HFFc6 (cell line): ENCODE results near the gene SHLD1. TPM values are rescaled to one million over a fixed set of nuclear protein-coding genes. Genes with fewer than 3 reads are reported as not detected.

Experiments
- DNase-seq: peaks from one replicate; pipeline ENCODE4 v3.0.0-alpha.2; 2018
- H3K27ac Mint-ChIP-seq: 2 replicates; pipeline ENCODE4 v1.8.0; 2020; ENCODE audit warnings: mild to moderate bottlenecking, mixed read lengths
- H3K27me3 Mint-ChIP-seq: 2 replicates; pipeline ENCODE4 v1.8.0; 2021; ENCODE audit warnings: mild to moderate bottlenecking, moderate library complexity, mixed read lengths; ENCODE audit not compliant: insufficient read depth
- H3K36me3 Mint-ChIP-seq: 2 replicates; pipeline ENCODE4 v1.8.0; 2021; ENCODE audit warnings: low read depth, mixed read lengths
- H3K4me1 Mint-ChIP-seq: 2 replicates; pipeline ENCODE4 v1.8.0; 2020; ENCODE audit warnings: low read depth, mixed read lengths
- H3K4me3 Mint-ChIP-seq: 2 replicates; pipeline ENCODE4 v1.8.0; 2020; ENCODE audit warnings: mild to moderate bottlenecking, moderate library complexity, mixed read lengths
- H3K9me3 Mint-ChIP-seq: 2 replicates; pipeline ENCODE4 v1.8.0; 2020; ENCODE audit warnings: mild to moderate bottlenecking, mixed read lengths
- CTCF ChIP-seq: fragments of 200-600 bp; sonication (generic); IDR thresholded peaks from 2 replicates; pipeline ENCODE4 v1.5.0; 2021; ENCODE audit warnings: antibody characterized with exemption, mild to moderate bottlenecking
- total RNA-seq, 6 experiments: library from RNA; stranded (reverse); fragmentation: NEBNext Ultra II Directional; extraction: Animal tissue kit (Norgen Biotek cat#: 25700); gene quantifications; 2 replicates in 1 of 6; 3 replicates in 5 of 6; pipeline ENCODE4 v1.2.3, GENCODE V29; 2021

Gene SHLD1
- total RNA-seq, 6 experiments from 2014 or later = 3.5 to 4.4 (median 3.8) TPM

- H3K9me3 Mint-ChIP-seq = no peaks in the 10 kb centered on the region
- TF ChIP-seq CTCF = no peak
- H3K27ac Mint-ChIP-seq = no peak overlapping the region
- H3K36me3 Mint-ChIP-seq = no peaks in the 10 kb centered on the region
- no peak for DNase-seq
- H3K27me3 Mint-ChIP-seq = peaks cover 4% of the 10 kb centered on the region
- H3K4me3 Mint-ChIP-seq = no peak overlapping the region
- H3K4me1 Mint-ChIP-seq = peaks cover 14% of the 10 kb centered on the region
These were observed 81.5 kb downstream of the SHLD1 start for GRCh38 chr20:5831539-5832237.

- H3K4me3 Mint-ChIP-seq = no peak overlapping the region
- H3K27me3 Mint-ChIP-seq = peaks cover 7% of the 10 kb centered on the region
- DNase-seq = no peak
- H3K4me1 Mint-ChIP-seq = peaks cover 14% of the 10 kb centered on the region
- no peak for TF ChIP-seq CTCF
- no peaks in the 10 kb centered on the region for H3K36me3 Mint-ChIP-seq
- no peaks in the 10 kb centered on the region for H3K9me3 Mint-ChIP-seq
- no peak overlapping the region for H3K27ac Mint-ChIP-seq
These were observed 83.2 kb downstream of the SHLD1 start for GRCh38 chr20:5833309-5833941.

- Mint-ChIP-seq H3K4me1 (peaks cover 14% of the 10 kb centered on the region), H3K27ac (no peak overlapping the region), H3K9me3 (no peaks in the 10 kb centered on the region), H3K27me3 (peaks cover 7% of the 10 kb centered on the region), H3K36me3 (no peaks in the 10 kb centered on the region), H3K4me3 (no peak overlapping the region)
- no peak for TF ChIP-seq CTCF
- no peak for DNase-seq
These were observed 84.3 kb downstream of the SHLD1 start for GRCh38 chr20:5834436-5835005.

GRCh38 chr20:5835321-5835821, 85.2 kb downstream of the SHLD1 start:
- H3K36me3 Mint-ChIP-seq = no peaks in the 10 kb centered on the region
- no peak for TF ChIP-seq CTCF
- no peak overlapping the region for H3K4me3 Mint-ChIP-seq
- peak overlapping the region; percentile 73 for H3K27ac Mint-ChIP-seq
- DNase-seq = peak; percentile 41
- peaks cover 7% of the 10 kb centered on the region for H3K27me3 Mint-ChIP-seq
- no peaks in the 10 kb centered on the region for H3K9me3 Mint-ChIP-seq
- H3K4me1 Mint-ChIP-seq = peaks cover 14% of the 10 kb centered on the region

GRCh38 chr20:5835871-5836270, 85.7 kb downstream of the SHLD1 start:
- Mint-ChIP-seq H3K27ac (peak overlapping the region; percentile 73), H3K4me3 (no peak overlapping the region), H3K9me3 (no peaks in the 10 kb centered on the region), H3K4me1 (peaks cover 14% of the 10 kb centered on the region), H3K27me3 (peaks cover 7% of the 10 kb centered on the region), H3K36me3 (no peaks in the 10 kb centered on the region)
- no peak for TF ChIP-seq CTCF
- DNase-seq = peak; percentile 42
